GM13976 (cell line): ENCODE data around the gene ZGRF1.
"Not testable (repeated sequence)": the region's sequence is repeated elsewhere in the genome, so short reads cannot be mapped to it uniquely, and the experiment has no call there.

ENCODE experiments used
- DNase-seq: peaks from one replicate; pipeline ENCODE4 v3.0.0; 2012; ENCODE audit warnings: low spot score
- in situ Hi-C: fragments of 300-500 bp; cut with MboI; formaldehyde crosslinking; loops from one replicate; pipeline ENCODE4 v1.12.0; 2022; ENCODE audit warnings: low sequenced_read_pairs, mixed read lengths, inconsistent platforms; ENCODE audit not compliant: unreplicated experiment
- TF ChIP-seq, protein P1 (sequence below): IDR thresholded peaks from 2 replicates; pipeline ENCODE4 v1.5.1; 2012; ENCODE audit warnings: borderline replicate concordance, mild to moderate bottlenecking; ENCODE audit not compliant: insufficient read depth; ENCODE audit errors: extremely low read depth, missing control alignments, control extremely low read depth

The ZGRF1 gene

DNA sequence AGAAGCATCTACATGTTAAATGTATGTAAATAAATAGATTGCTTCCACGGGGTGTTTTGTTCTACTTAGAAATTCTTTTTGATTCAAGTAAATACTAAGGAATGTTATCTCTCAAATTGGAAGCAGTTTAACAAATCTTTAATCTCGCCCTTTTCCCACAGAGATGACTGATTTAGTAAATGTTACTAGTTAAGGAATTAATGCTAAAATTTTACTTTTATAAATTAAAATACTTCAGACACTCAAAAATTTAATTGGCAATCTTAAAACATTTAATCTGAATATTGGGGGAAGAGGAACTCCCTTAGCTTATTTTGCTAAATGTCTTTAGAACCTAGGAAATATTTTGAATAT, 12.3 kb upstream of the ZGRF1 start:
- TF ChIP-seq, protein P1, sequence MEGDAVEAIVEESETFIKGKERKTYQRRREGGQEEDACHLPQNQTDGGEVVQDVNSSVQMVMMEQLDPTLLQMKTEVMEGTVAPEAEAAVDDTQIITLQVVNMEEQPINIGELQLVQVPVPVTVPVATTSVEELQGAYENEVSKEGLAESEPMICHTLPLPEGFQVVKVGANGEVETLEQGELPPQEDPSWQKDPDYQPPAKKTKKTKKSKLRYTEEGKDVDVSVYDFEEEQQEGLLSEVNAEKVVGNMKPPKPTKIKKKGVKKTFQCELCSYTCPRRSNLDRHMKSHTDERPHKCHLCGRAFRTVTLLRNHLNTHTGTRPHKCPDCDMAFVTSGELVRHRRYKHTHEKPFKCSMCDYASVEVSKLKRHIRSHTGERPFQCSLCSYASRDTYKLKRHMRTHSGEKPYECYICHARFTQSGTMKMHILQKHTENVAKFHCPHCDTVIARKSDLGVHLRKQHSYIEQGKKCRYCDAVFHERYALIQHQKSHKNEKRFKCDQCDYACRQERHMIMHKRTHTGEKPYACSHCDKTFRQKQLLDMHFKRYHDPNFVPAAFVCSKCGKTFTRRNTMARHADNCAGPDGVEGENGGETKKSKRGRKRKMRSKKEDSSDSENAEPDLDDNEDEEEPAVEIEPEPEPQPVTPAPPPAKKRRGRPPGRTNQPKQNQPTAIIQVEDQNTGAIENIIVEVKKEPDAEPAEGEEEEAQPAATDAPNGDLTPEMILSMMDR = no peak
- no peak for DNase-seq
- in situ Hi-C loops = loop anchor here (25.0 kb wide), 1 partner anchor 288 kb away; no protein-coding TSS in a partner anchor

DNA sequence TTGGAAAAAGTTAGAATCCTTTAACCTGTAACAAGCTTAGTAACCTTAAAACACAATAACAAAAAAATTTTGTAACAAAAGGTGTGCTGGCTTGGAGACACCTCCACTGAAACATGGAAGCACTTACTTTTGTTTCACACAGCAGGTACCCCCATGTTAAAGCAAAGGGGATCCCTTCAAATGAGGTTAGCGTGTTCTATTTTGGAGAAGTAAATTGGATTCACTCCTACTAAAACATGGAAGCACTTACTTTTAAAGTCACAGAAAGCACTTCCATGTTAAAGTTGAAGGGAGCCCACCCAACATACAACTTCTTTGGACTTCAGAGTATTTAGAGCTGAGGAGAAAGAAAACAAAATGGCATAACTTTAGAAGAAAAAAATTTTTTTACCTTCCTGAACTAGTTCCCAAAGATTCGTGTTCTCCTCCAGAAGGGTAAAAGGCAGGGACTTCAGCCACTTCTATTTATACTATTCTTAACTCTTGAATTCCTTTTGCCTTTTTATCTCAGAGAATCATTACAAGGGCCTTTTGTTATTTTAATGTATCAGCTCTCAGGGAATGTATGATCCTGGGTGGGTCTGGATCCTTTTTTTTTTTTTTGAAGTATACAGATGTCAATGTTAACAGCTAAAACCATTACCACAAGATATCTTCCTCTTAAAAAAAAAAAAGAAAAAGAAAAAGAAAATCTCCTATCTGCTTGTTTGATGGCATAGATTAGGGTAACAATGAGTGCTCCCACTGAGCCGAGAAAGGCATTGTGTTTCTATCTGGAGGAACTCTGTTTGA, 11.8 kb upstream of the ZGRF1 start:
- TF ChIP-seq, protein P1 = no peak
- no peak for DNase-seq
- in situ Hi-C loops = loop anchor here (25.0 kb wide), 1 partner anchor 289 kb away; no protein-coding TSS in a partner anchor

DNA sequence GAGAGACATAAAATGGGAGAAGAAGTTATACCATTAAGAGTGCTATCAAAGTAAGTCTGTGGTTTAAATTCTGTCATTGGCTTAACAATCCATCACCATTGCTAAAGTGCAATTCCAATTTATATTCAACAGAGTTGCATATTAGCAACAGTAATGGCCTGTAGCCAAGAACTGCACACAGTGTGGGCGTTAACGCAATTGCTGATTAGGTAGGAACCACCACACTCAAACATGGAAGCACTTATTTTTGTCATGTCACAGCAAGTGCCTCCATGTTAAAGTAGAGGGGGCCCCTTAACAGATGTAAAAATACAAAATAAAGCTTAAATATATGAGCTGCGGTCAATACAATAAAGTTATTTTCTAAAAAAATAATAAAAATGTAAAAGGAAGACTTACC, 11.1 kb upstream of the ZGRF1 start:
- DNase-seq = no peak
- in situ Hi-C loops = loop anchor here (25.0 kb wide), 1 partner anchor 290 kb away; no protein-coding TSS in a partner anchor
- TF ChIP-seq, protein P1 = no peak

DNA sequence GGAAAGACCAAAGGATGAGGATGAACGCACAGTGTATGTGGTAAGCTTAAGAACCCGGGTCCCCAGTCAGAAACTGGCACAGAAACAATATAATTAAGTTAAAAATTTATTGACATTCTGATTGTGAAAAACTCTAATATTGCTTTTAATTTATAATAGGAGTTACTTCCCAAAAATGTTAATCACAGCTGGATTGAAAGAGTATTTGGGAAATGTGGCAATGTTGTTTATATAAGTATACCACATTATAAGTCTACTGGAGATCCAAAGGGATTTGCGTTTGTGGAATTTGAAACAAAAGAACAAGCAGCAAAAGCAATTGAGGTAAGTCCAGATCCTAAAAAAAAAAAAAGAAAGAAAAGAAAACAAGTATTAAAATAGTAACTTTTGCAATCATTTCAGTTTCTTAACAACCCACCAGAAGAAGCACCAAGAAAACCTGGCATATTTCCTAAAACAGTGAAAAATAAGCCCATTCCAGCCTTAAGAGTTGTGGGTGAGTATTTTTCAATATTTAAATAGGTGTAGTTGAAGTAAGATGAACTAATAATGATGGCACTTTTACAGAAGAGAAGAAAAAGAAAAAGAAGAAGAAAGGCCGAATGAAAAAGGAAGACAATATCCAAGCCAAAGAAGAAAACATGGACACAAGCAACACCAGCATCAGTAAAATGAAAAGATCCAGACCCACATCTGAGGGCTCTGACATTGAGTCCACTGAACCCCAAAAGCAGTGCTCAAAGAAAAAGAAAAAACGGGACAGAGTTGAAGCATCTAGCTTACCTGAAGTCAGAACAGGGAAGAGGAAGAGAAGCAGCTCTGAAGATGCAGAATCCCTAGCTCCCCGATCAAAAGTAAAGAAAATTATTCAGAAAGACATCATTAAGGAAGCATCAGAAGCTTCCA, 10.2 kb upstream of the ZGRF1 start:
- TF ChIP-seq, protein P1 = no peak
- in situ Hi-C loops = loop anchor here (25.0 kb wide), 1 partner anchor 290 kb away; no protein-coding TSS in a partner anchor
- DNase-seq = no peak

DNA sequence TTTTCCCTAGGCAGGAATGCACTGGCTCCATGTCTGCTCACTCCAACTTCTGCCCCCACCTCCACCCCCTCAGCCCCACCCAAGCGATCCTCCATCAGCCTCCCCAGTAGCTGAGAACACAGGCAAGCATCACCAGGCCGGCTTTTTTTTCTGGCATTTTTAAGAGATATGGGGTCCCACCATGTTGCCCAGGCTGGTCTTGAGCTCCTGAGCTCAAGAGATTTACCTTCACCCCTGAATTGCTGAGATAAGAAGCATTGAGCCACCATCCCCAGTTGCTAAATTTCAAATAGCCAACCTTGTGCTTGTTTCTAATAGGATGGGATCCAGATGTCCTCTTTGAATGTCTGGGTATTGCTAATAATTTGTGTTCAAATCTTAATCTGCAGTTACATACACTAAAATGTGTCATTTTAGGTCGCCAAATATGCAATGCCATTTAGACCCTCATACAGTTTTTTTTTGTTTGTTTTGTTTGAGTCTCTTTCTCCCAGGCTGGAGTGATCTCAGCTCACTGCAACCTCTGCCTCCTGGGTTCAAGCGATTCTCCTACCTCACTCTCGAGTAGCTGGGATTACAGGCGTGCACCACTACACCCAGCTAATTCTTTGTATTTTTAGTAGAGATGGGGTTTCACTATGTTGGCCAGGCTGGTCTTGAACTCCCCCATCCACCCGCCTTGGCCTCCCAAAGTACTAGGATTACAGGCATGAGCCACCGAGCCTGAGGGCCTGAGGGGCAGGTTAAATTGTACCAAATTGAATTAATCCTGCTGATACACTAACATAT, 9.0 kb upstream of the ZGRF1 start:
- TF ChIP-seq, protein P1 = no peak
- in situ Hi-C loops = loop anchor here (25.0 kb wide), 1 partner anchor 292 kb away; no protein-coding TSS in a partner anchor
- DNase-seq = no peak

DNA sequence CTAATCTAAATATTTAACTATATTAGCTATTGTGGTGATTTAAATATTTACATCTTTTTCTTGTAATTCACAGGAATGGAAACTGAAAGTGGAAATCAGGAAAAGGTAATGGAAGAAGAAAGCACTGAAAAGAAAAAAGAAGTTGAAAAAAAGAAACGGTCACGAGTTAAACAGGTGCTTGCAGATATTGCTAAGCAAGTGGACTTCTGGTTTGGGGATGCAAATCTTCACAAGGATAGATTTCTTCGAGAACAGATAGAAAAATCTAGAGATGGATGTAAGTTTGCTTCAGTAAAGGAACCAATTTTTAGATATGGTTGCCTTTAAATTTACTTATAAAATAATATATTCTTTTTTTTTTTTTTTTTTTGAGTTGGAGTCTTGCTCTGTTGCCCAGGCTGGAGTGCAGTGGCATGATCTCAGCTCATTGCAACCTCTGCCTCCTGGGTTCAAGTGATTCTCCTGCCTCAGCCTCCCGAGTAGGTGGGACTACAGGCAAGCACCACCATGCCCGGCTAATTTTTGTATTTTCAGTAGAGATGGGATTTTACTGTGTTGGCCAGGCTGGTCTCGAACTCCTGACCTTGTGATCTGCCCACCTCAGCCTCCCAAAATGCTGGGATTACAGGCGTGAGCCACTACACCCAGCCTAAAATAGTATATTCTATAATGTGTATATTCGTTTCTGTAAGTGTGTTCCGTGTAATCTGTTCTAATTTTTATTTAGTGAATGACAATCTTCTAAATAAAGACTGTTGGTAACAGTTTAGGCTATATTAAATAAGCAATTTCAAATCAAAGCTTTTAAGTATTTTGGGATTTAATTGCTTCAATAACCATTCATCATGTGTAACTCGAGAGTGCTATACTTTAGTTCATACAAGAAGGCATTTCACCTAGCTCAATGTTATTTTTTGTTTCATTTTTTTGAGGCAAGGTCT, 8.2 kb upstream of the ZGRF1 start:
- in situ Hi-C loops = loop anchor here (5.0 to 25.0 kb wide), 2 partner anchors 112 to 292 kb away; no protein-coding TSS in a partner anchor

More for the DNA sequence above, 8.2 kb upstream of the ZGRF1 start:
- DNase-seq = not testable (repeated sequence)
